HG02623 (cell line): ENCODE results near the gene AKR1E2.
A peak's percentile ranks its signal among the peaks of the same experiment; 100 is the strongest.

ENCODE experiments used
- ATAC-seq: cut with Tn5 transposase; IDR thresholded peaks from one replicate; pipeline ENCODE4 v1.9.1; 2021; ENCODE audit warnings: moderate library complexity; ENCODE audit not compliant: unreplicated experiment

AKR1E2 gene

DNA sequence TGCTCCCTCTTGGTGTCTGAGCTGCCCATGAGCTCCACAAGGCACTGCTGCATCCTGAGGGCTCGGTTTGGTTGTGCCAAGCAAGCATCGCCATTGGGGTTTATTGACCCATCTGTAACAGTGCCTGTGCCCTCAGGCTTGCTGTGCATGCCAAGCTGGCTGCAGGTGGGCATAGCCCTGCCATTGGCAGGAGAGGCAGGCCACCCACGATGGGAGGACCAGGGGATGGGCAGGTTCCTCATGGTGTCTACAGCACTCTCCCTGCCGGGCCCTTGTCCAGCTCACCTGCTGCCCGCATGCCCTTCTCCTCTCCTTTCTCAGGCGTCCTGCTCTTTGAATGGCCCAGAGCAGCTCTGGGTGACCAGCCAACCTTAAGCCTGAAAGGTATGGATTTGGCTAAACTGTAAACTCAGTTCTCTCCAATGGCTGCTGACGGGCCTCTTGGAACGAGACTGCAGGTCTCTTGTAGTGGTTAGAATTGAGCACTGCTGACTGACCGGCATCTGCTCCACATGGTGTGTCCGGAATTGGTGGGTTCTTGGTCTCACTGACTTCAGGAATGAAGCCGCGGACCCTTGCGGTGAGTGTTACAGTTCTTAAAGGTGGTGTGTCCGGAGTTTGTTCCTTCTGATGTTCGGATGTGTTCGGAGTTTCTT is 17.6 kb downstream of the AKR1E2 start:
- ATAC-seq = no peak

DNA sequence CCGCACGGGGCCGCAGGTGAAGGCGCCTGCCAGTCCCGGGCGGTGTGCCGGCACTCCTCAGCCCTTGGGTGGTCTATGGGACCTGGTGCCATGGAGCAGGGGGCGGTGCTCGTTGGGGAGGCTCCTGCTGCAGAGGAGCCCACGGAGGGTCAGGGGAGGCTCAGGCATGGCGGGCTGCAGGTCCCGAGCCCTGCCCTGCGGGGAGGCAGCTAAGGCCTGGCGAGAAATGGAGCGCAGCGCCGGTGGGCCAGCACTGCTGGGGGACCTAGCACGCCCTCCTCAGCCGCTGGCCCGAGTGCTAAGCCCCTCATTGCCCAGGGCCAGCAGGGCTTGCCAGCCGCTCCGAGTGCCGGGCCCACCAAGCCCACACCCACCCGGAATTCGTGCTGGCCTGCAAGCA is 18.9 kb downstream of the AKR1E2 start:
- no peak for ATAC-seq

GRCh38 chr10:4845766-4846165 is 19.8 kb downstream of the AKR1E2 start:
- no peak for ATAC-seq

DNA sequence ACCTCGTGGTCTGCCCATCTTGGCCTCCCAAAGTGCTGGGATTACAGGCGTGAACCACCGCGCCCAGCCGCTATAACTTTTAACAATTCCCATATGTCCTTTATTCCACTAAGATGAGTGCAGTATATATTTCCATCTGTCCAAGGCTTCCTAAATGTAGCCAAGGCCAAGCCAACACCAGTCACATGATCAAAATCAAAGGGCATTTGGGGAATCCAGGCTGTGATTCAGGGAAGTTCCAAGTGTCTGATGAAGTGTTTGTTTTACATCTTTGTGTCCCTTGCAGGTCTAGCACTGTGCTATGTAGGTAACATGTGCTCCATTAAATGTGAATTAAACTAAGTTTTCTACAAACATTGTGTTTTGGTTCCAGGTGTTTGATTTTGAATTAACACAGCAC is 20.8 kb downstream of the AKR1E2 start:
- no peak for ATAC-seq

- ATAC-seq = no peak
These were observed 21.8 kb downstream of the AKR1E2 start for GRCh38 chr10:4847561-4848355.

DNA sequence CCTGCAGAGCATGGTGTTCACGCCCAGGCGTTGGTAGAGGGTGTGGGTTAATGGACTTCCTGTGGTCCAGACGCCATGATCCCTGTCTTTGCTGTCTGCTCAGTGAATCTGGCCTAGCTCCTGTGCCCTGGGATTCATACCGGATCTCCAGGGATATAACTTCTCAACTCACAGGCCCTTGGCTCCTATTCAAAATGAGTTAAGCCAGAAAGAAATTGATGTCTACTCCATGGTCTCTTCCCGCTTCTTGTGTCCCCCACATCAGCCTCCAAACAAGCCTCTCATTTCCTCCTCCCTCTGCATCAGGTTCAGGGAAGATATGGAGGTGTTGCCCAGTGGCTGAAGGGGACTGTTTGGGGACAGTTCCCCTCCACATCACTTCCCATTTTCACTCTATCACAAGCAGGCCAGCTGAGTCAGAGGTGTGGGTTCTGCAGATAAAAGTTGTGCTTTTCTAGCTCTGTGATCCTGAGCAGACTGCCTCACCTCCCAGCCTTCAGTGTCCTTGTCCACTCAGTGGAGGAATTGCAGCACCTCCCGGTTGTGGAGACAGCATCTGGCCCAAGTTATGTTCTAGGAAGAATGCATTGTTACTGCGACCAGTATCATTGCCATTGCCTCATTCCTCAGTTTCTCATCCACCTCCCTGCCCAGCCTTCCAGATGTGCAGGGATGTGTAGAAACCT is 22.5 kb downstream of the AKR1E2 start:
- ATAC-seq = no peak

DNA sequence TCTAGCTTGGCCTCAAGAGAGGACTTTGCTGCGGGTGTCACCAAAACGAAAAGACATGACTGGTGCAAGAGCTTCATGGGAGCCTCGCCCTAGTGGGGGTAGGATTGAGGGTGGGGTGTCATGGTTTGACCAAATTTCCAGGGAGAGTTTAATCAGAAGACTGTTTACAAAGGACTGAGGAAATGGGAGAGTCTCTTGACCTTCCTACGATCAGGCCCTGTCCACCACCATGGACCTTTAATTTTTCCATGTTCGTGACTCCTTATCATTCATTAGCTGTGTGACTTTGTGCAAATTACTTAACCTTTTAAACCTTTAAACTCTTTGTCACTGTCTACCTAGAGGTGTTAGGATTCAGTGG is 23.0 kb downstream of the AKR1E2 start:
- ATAC-seq = no peak

DNA sequence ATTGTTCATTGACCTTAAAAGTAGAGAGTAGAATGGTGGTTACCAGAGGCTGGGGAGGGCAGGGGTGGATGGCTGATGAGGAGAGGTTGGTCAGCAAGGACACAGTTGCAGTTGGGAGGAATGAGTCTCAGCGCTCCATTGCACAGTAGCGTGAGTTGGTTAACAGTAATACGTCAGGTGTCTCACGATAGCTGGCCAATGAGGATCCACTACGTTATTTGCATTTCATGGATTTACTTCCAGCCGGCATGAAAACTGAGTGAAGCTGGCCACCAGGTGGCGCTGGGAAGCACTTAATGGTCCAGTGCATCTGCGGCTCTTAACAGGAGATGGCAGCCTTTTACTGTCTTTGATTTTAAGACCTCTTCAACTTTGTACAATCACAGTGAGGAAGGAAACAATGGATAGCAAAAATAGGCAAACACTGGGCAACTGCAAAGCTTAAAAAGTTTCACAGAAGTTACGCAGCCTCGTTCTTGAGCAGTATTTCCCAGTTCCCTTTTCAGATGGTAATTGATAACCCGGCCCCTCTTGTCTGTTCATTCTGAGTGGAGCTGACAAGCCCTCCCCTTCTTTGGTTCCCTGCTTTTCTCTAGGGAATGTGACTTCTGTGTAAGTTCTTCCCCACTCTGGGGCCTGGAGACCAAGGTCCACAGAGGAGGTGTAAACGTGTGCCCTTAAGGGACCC is 23.7 kb downstream of the AKR1E2 start:
- ATAC-seq = peak; percentile 89

- ATAC-seq = no peak
These were observed 24.4 kb downstream of the AKR1E2 start for GRCh38 chr10:4850397-4850796.

DNA sequence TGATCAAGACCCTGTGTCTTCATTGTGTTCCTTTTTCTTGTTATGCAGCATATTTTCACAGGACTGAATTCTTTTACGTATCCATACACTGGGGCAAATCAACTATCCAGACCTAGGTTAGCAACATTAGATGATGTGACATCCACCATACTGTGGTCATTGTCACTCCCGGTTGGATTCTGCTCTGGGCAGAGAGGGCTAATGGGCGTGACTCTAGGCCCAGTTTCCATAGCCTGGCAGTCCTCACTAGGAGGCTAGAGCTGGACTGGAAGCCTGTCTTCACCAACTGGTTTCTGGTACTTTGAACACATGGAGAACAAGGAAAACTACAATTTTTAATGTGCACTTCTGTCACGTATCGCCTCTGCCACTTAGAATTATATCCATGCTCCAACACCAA is 25.2 kb downstream of the AKR1E2 start:
- ATAC-seq = no peak

GRCh38 chr10:4851846-4852245 is 25.8 kb downstream of the AKR1E2 start:
- ATAC-seq = no peak

- ATAC-seq = no peak
These were observed 40.1 kb downstream of the AKR1E2 start for GRCh38 chr10:4865945-4866661.

DNA sequence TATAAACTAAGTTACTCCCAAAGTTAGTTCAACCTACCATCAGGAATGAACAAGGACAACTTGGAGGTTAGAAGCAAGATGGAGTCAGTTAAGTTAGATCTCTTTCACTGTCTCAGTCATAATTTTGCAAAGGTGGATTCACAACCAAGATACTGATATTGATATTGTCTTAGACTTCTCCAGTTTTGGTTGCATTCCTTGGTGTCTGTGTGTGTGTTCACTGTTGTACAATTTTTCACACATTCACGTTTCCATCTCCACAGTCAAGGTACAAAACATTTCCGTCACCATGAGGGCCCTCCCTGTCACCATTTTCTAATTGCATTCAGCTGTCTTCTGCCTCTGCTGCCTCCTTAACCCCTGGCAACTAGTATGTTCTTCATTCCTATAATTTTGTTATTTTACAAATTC is 41.1 kb downstream of the AKR1E2 start:
- no peak for ATAC-seq

DNA sequence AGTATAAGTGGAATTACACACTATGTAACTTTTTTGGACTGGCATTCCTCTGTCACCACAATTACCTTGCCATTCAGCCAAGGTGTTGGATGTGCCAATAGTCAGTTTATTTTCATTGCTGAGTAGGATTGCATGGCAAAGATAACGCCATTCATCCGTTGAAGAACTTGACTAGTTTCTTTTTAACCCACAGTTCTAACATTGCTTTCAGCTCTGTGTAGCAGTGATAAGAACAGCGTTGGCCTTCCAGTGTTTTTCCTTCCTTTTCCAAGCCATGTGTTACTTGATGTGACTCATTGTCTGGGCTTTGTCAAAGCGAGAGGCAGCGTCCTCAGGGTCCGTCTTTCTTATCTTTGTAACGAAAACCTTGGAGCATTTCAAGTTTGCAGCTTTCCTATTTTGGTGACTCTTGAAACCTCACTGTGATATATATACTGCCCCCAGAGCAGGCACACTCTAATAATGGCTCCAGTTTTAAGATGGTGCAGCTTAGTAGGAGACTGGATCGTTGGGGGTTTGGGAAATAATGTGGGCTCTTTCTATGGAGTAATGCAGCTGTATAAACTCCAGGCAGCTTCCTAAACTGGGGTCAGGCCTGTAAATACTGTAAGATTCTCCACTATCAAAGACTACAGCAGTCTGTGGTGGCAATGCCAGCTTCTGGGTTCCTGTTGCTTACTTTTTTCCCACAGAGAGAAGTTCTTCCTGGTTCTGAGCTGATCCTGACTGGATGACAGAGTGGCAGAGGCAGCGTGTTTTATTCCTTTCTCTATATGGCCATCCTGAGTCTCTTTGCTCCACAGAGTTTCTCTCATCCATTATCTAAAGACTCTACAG is 41.7 kb downstream of the AKR1E2 start:
- ATAC-seq = no peak

DNA sequence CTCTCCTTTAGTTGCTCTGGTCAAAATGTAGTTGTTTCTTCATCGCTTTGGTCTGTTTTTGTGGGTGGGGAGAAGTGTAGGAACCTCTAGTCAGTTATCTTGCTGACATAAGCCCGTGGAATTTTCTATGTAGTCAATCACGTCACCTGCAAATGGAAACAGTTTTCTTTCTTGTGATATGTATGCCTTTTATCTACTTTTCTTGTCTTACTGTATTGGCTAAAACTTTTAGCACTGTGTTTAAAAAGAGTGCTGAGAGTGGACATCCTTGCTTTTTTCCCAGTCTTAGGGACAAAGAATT is 42.3 kb downstream of the AKR1E2 start:
- no peak for ATAC-seq

DNA sequence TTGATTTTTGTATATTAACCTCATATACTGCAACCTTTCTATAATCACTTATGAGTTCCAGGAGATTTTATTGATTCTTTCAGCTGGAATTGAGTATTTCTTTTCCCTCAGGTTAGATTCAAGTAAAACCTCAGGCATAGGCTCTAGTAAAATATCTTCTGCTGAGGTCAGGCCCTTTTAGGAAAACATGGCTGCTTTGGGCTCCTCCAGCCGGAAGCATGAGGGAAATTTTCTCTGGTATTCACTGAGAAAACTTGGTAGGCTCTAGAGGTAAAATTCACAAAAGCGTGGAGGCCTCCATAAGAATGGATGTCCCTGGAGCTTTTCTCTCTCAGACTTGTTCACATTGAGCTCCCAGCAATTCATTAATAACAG is 56.7 kb downstream of the AKR1E2 start:
- ATAC-seq = no peak

- no peak for ATAC-seq
These were observed 57.2 kb downstream of the AKR1E2 start for GRCh38 chr10:4883079-4883739.

GRCh38 chr10:4885162-4885561 is 59.2 kb downstream of the AKR1E2 start:
- no peak for ATAC-seq

DNA sequence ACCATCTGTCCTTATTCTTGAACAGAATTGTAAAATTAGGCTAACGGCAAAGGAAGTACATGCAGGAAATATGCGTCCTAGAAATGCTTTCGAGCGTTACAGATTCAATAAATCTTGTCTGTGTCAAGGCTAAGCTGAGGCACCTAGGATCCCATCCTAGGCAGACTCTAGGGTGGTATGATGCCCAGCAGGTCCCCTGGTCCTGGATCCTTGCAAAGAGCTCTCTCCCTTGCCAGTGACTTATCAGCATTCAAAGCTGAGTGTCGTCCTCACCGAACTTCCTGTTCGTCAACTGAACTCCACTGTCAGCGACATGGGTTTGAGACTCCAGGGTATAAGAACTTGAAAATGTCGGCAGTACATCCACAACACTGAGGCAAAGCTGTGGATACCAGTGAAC is 61.5 kb downstream of the AKR1E2 start:
- ATAC-seq = no peak

GRCh38 chr10:4888236-4888635 is 62.2 kb downstream of the AKR1E2 start:
- ATAC-seq = no peak
